ENCODE results near the gene STX5. TPM values are rescaled to one million over a fixed set of nuclear protein-coding genes. Genes with fewer than 3 reads are reported as not detected.

Gene STX5
- total and polyA plus RNA-seq, 9 of the 15 experiments (the other 6 are each of a cell fraction or from before 2014, with no cell fraction given): 2.8 to 28.6 (median 23.7) TPM

DNA sequence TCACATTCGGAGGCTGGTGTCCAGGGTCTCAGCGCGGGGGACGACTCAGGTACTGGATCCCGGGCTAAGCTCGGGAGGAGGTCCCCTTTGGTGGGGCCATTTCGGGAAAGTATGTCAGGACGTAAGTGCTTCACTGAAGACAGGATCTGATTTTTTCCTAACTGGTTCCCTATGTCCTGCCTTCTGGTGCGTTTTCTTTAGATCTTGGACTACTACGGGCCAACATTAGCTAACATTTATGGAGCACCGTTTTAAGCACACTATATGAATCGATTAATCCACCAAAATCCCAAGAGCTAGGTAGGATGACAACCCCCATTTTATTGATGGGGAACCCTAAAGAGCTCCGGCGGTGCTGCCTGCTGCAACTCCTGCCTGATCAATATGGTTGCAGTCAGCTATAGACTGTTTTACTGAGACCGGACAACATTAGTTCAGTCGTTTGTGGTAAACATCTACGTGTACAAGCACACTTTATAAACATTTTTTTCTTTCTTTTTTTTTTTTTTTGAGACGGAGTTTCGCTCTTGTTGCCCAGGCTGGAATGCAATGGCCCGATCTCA, 24.6 kb upstream of the STX5 start (continued):
- no peak for TF ChIP-seq TRIM28 (IDR thresholded peaks at IDR 0.05)
- TF ChIP-seq ZNF316 (IDR thresholded peaks at IDR 0.05): no peak
- no peak for TF ChIP-seq ZFP36 (IDR thresholded peaks at IDR 0.05; ENCODE audit: low read depth, low read length, partially characterized antibody)
- TF ChIP-seq NR1H2 (CRISPR knock-in tag; IDR thresholded peaks at IDR 0.05): no peak
- no peak for TF ChIP-seq CBX5 (IDR thresholded peaks at IDR 0.05; ENCODE audit: borderline replicate concordance, low read depth)
- TF ChIP-seq ZBTB40 (IDR thresholded peaks at IDR 0.05): peak; percentile 8; the same call in 1 of the 2 replicates
- TF ChIP-seq ZBTB40 (CRISPR knock-in tag; IDR thresholded peaks at IDR 0.05): no peak
- TF ChIP-seq CHCHD3 (CRISPR knock-in tag; IDR thresholded peaks at IDR 0.05): no peak
- no peak for TF ChIP-seq SMARCC2 (IDR thresholded peaks at IDR 0.05; ENCODE audit: low read depth)
- TF ChIP-seq, protein P1, sequence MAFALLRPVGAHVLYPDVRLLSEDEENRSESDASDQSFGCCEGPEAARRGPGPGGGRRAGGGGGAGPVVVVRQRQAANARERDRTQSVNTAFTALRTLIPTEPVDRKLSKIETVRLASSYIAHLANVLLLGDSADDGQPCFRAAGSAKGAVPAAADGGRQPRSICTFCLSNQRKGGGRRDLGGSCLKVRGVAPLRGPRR (CRISPR knock-in tag; IDR thresholded peaks at IDR 0.05): no peak
- no peak for TF ChIP-seq GTF2E2 (tag; IDR thresholded peaks at IDR 0.05)
- no peak for TF ChIP-seq ZNF175 (CRISPR knock-in tag; IDR thresholded peaks at IDR 0.05; ENCODE audit: low read depth)
- no peak for TF ChIP-seq PRMT5 (CRISPR knock-in tag; IDR thresholded peaks at IDR 0.05)
- no peak for TF ChIP-seq SIRT6 (IDR thresholded peaks at IDR 0.05; ENCODE audit: low read depth, low read length)
- no peak for TF ChIP-seq MED1 (CRISPR knock-in tag; IDR thresholded peaks at IDR 0.05; ENCODE audit: borderline replicate concordance)
- TF ChIP-seq POLR3A (IDR thresholded peaks at IDR 0.05; ENCODE audit: borderline replicate concordance, extremely low read depth, insufficient read depth, insufficient read length): no peak
- TF ChIP-seq CBFB (CRISPR knock-in tag; IDR thresholded peaks at IDR 0.05): no peak
- no peak for TF ChIP-seq PRPF4 (IDR thresholded peaks at IDR 0.05; ENCODE audit: insufficient read depth, low read depth, low read length, poor library complexity, severe bottlenecking)
- TF ChIP-seq BRF2 (IDR thresholded peaks at IDR 0.05; ENCODE audit: borderline replicate concordance, insufficient read depth, insufficient read length): no peak
- TF ChIP-seq SMAD3 (CRISPR knock-in tag; conservative IDR thresholded peaks at IDR 0.05): no peak

All from K562 (cell line).